Activated CD4-positive, alpha-beta T cell treated with anti-CD3 and anti-CD28 coated beads, Interleukin-2, amount 10 ng/mL, durations not matched to agents 7 days and 5 days (primary cell): Measurements from ENCODE around the gene SEMA6A. TPM values are rescaled to one million over a fixed set of nuclear protein-coding genes. Genes with fewer than 3 reads are reported as not detected.

ENCODE experiments used
- CTCF ChIA-PET: fragments of 350-600 bp; sonication (Branson Sonifier 250); formaldehyde crosslinking; loops from one replicate; lab custom pipeline; 2021; ENCODE audit warnings: antibody characterized with exemption; lab: Charles Lee
- POLR2A ChIA-PET: fragments of 350-600 bp; sonication (Branson Sonifier 250); formaldehyde crosslinking; loops from one replicate; lab custom pipeline; 2021; ENCODE audit warnings: antibody characterized with exemption; lab: Charles Lee
- DNase-seq: peaks from one replicate; pipeline ENCODE4 v3.0.0-alpha.2; 2020
- H3K27ac Mint-ChIP-seq: one replicate; pipeline ENCODE4 v1.8.0; 2021; ENCODE audit warnings: mild to moderate bottlenecking, moderate library complexity, mixed read lengths
- H3K27me3 Mint-ChIP-seq: one replicate; pipeline ENCODE4 v1.8.0; 2021; ENCODE audit warnings: mixed read lengths
- H3K36me3 Mint-ChIP-seq: one replicate; pipeline ENCODE4 v1.8.0; 2021; ENCODE audit warnings: low read depth, mixed read lengths
- H3K4me1 Mint-ChIP-seq: one replicate; pipeline ENCODE4 v1.8.0; 2021; ENCODE audit warnings: mixed read lengths
- H3K4me3 Mint-ChIP-seq: one replicate; pipeline ENCODE4 v1.8.0; 2021; ENCODE audit warnings: mild to moderate bottlenecking, moderate library complexity, mixed read lengths
- H3K9me3 Mint-ChIP-seq: one replicate; pipeline ENCODE4 v1.8.0; 2021; ENCODE audit warnings: mixed read lengths
- total RNA-seq, 2 experiments: library from RNA; stranded (reverse); gene quantifications; one replicate each; pipeline ENCODE4 v1.2.3, GENCODE V29; 2021

Gene SEMA6A
- total RNA-seq, 2 experiments from 2014 or later, result not detected

DNA sequence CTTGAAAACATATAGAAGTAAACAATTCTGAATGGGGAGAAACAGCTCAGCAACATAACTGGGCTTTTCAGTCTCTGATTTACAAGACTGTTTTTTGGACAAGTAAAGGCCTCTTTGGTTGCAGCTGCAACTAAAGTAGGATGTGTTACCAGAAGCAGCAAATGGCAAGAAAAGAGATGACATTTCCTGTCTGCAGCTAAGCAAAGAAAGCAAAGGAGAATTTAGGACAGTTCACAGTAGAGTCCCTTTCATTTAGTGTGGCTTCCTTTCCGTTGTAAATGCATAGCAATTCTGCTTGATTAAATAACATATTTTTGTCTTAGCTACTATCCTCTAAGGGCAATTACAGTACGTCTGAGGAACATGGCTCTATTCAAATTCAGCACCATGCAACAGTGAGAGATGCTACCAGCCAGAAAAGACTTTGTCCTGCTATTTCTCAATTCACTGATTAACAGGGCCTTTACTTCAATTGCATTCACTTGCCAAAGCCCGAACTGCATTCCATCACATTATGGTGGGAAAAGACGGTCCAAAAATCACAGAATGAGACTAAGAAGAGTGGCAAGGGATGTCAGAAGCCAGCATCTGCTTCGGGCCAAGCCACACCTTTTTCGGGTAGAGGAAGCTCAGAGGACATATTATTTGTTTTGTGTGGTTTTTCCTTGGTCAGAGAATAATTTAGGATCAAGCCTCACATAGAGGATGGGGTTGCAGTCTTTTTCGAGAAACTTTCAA lies 107.7 kb downstream of the SEMA6A start:
- DNase-seq, result no peak
- no peaks in the 10 kb centered on the region for H3K27me3 Mint-ChIP-seq
- H3K9me3 Mint-ChIP-seq, result no peaks in the 10 kb centered on the region
- no peak overlapping the region for H3K27ac Mint-ChIP-seq
- no peak overlapping the region for H3K4me3 Mint-ChIP-seq
- ChIA-PET CTCF (no interaction called here), POLR2A (no interaction called here)
- no peaks in the 10 kb centered on the region for H3K36me3 Mint-ChIP-seq
- H3K4me1 Mint-ChIP-seq, result no peaks in the 10 kb centered on the region

- DNase-seq, result no peak
- POLR2A ChIA-PET, result no interaction called here
- CTCF ChIA-PET, result no interaction called here
- no peaks in the 10 kb centered on the region for H3K36me3 Mint-ChIP-seq
- H3K27ac Mint-ChIP-seq, result no peak overlapping the region
- H3K4me1 Mint-ChIP-seq, result no peaks in the 10 kb centered on the region
- no peaks in the 10 kb centered on the region for H3K9me3 Mint-ChIP-seq
- H3K4me3 Mint-ChIP-seq, result no peak overlapping the region
- no peaks in the 10 kb centered on the region for H3K27me3 Mint-ChIP-seq
Observed at GRCh38 chr5:116465411-116465810, 109.2 kb downstream of the SEMA6A start.

- H3K9me3 Mint-ChIP-seq, result no peaks in the 10 kb centered on the region
- no peak overlapping the region for H3K4me3 Mint-ChIP-seq
- no peaks in the 10 kb centered on the region for H3K36me3 Mint-ChIP-seq
- no peaks in the 10 kb centered on the region for H3K27me3 Mint-ChIP-seq
- POLR2A ChIA-PET, result no interaction called here
- CTCF ChIA-PET, result no interaction called here
- DNase-seq, result no peak
- no peaks in the 10 kb centered on the region for H3K4me1 Mint-ChIP-seq
- no peak overlapping the region for H3K27ac Mint-ChIP-seq
Observed at GRCh38 chr5:116464144-116464708, 110.4 kb downstream of the SEMA6A start.

- H3K27ac Mint-ChIP-seq, result no peak overlapping the region
- no peaks in the 10 kb centered on the region for H3K27me3 Mint-ChIP-seq
- ChIA-PET CTCF (no interaction called here), POLR2A (no interaction called here)
- H3K4me3 Mint-ChIP-seq, result no peak overlapping the region
- DNase-seq, result no peak
- H3K4me1 Mint-ChIP-seq, result no peaks in the 10 kb centered on the region
- no peaks in the 10 kb centered on the region for H3K36me3 Mint-ChIP-seq
- no peaks in the 10 kb centered on the region for H3K9me3 Mint-ChIP-seq
Observed at GRCh38 chr5:116462500-116462899, 112.1 kb downstream of the SEMA6A start.

DNA sequence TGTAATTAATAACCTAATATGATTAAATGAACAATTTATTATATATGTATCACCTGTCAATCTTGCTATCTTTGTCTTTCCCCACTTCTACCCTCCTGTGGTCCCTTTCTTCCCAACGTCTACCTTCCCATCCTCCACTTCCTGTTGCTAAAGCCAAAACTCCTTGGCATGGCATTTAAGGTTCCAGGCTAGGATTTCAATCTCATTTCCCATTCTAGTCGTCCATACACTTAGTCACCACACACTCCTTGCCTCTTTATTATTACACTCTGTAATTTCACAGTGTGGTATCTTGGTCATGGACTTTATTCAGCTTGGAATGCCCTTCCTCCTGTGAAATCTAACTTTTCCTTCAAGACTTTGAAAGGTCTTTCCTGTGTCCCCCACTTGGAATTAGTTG lies 115.3 kb downstream of the SEMA6A start:
- Mint-ChIP-seq H3K27me3 (no peaks in the 10 kb centered on the region), H3K4me3 (no peak overlapping the region), H3K36me3 (no peaks in the 10 kb centered on the region), H3K27ac (no peak overlapping the region), H3K9me3 (no peaks in the 10 kb centered on the region), H3K4me1 (peaks cover 4% of the 10 kb centered on the region)
- ChIA-PET POLR2A (no interaction called here), CTCF (no interaction called here)
- DNase-seq, result no peak

DNA sequence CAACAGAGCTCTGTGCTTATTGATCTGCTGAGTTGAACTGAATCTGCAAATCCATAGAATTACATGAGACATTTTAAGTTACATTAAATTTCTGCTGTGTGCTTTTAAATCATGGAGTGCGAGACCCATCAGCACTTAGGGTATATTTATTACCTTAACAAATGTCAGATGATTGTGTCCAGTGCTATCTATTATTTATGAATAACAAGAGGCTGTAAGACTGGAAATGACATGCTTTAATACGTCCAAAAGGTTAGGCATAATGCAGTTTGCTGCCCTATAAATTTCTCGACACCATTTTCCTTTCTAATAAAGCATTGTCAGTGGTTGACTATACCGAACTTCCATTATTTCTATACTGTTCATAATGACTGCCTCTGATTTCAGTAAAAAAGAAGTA lies 117.6 kb downstream of the SEMA6A start:
- H3K27ac Mint-ChIP-seq, result no peak overlapping the region
- CTCF ChIA-PET, result no interaction called here
- H3K4me3 Mint-ChIP-seq, result no peak overlapping the region
- H3K36me3 Mint-ChIP-seq, result no peaks in the 10 kb centered on the region
- H3K4me1 Mint-ChIP-seq, result peaks cover 8% of the 10 kb centered on the region
- H3K9me3 Mint-ChIP-seq, result no peaks in the 10 kb centered on the region
- POLR2A ChIA-PET, result no interaction called here
- no peaks in the 10 kb centered on the region for H3K27me3 Mint-ChIP-seq
- DNase-seq, result no peak

DNA sequence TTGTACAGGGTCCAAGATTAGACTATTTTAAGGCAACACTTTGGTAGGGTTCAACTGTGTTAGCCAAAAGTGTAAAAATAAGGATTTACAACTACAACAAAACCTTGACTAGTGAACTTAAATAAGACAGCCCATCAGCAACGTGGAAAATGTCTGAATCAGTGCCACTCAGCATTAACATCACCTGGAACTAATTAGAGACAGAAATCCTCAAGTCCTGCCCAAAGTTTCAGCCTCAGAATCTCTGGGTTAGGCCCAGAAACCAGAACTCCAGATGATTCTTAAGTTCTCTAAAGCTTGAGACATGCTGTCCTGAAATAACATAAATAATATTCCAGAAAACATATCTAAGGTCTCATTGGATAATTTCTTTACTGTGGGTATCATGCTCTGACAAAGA lies 118.6 kb downstream of the SEMA6A start:
- ChIA-PET CTCF (no interaction called here), POLR2A (no interaction called here)
- no peak for DNase-seq
- no peaks in the 10 kb centered on the region for H3K27me3 Mint-ChIP-seq
- H3K36me3 Mint-ChIP-seq, result no peaks in the 10 kb centered on the region
- H3K4me1 Mint-ChIP-seq, result peaks cover 8% of the 10 kb centered on the region
- H3K27ac Mint-ChIP-seq, result no peak overlapping the region
- H3K4me3 Mint-ChIP-seq, result no peak overlapping the region
- H3K9me3 Mint-ChIP-seq, result no peaks in the 10 kb centered on the region

DNA sequence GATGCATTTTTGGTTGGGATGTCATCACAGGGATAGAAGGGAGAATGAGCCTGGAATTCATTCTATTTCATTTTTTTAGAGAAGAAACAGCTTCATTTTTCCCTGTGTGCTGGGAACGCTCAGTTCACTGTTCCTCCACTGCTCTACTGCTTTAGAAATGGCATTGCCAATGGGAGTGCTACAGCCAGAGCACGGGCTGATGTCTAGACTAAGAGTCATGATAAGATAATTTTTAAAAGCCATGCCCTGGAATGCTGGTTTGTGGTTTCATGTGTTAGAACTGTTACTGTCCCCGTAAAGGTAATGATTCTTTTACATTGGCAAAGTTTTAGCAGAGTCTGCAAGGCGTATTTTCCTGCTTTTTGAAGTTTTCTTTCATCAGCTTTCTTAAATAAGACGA lies 119.6 kb downstream of the SEMA6A start:
- ChIA-PET CTCF (no interaction called here), POLR2A (interaction anchor here (0.6 kb wide), 1 partner anchor 431 kb away, joined by 6 read pairs; no protein-coding TSS in a partner anchor)
- DNase-seq, result no peak
- H3K4me3 Mint-ChIP-seq, result no peak overlapping the region
- no peaks in the 10 kb centered on the region for H3K9me3 Mint-ChIP-seq
- peaks cover 8% of the 10 kb centered on the region for H3K4me1 Mint-ChIP-seq
- H3K36me3 Mint-ChIP-seq, result no peaks in the 10 kb centered on the region
- no peaks in the 10 kb centered on the region for H3K27me3 Mint-ChIP-seq
- H3K27ac Mint-ChIP-seq, result no peak overlapping the region

GRCh38 chr5:116454417-116454927 lies 120.2 kb downstream of the SEMA6A start:
- peaks cover 8% of the 10 kb centered on the region for H3K4me1 Mint-ChIP-seq
- H3K27me3 Mint-ChIP-seq, result no peaks in the 10 kb centered on the region
- H3K4me3 Mint-ChIP-seq, result no peak overlapping the region
- ChIA-PET CTCF (no interaction called here), POLR2A (interaction anchor here (0.6 kb wide), 1 partner anchor 431 kb away, joined by 6 read pairs; no protein-coding TSS in a partner anchor)
- H3K9me3 Mint-ChIP-seq, result no peaks in the 10 kb centered on the region
- no peaks in the 10 kb centered on the region for H3K36me3 Mint-ChIP-seq
- DNase-seq, result no peak
- no peak overlapping the region for H3K27ac Mint-ChIP-seq

GRCh38 chr5:116453988-116454411 lies 120.6 kb downstream of the SEMA6A start:
- Mint-ChIP-seq H3K4me3 (no peak overlapping the region), H3K4me1 (peaks cover 8% of the 10 kb centered on the region), H3K36me3 (no peaks in the 10 kb centered on the region), H3K27me3 (no peaks in the 10 kb centered on the region), H3K27ac (no peak overlapping the region), H3K9me3 (no peaks in the 10 kb centered on the region)
- ChIA-PET POLR2A (no interaction called here), CTCF (no interaction called here)
- DNase-seq, result no peak

- no peaks in the 10 kb centered on the region for H3K27me3 Mint-ChIP-seq
- POLR2A ChIA-PET, result no interaction called here
- H3K4me3 Mint-ChIP-seq, result no peak overlapping the region
- no peak overlapping the region for H3K27ac Mint-ChIP-seq
- H3K9me3 Mint-ChIP-seq, result no peaks in the 10 kb centered on the region
- CTCF ChIA-PET, result no interaction called here
- H3K4me1 Mint-ChIP-seq, result peaks cover 8% of the 10 kb centered on the region
- no peaks in the 10 kb centered on the region for H3K36me3 Mint-ChIP-seq
- DNase-seq, result no peak
Observed at GRCh38 chr5:116452774-116453368, 121.8 kb downstream of the SEMA6A start.

DNA sequence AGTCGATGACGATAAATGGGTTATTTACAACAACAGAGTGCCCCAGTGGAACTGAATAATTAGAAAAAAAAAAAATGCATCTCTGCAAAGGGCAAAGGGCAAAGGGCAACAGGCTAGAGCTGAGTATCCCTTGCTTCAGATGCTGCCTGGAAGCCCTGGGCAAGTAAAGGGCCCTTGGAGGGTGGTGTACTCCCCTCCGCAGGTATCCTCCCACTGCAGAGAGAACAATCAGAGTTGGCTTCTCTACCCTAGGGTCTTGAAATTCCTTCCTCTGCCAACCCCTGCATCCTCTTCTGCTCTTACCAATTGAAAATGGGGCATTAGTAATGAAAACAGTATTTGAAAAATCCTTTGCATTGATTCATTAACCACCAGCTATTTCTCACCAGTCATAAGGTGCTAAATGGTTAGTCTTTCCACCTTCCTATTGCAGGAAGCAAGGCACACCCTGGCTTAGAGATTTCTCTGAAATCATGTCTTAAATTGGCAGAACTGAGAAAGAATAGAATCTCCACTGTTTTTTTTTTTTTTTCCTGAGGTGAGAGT lies 122.6 kb downstream of the SEMA6A start:
- Mint-ChIP-seq H3K36me3 (no peaks in the 10 kb centered on the region), H3K9me3 (no peaks in the 10 kb centered on the region), H3K27ac (no peak overlapping the region), H3K4me1 (peaks cover 8% of the 10 kb centered on the region), H3K27me3 (no peaks in the 10 kb centered on the region), H3K4me3 (no peak overlapping the region)
- ChIA-PET CTCF (interaction anchor here (1.1 kb wide), 1 partner anchor 11 kb away, joined by 5 read pairs; no protein-coding TSS in a partner anchor), POLR2A (no interaction called here)
- DNase-seq, result no peak

- Mint-ChIP-seq H3K4me3 (no peak overlapping the region), H3K36me3 (no peaks in the 10 kb centered on the region), H3K4me1 (peaks cover 8% of the 10 kb centered on the region), H3K27ac (no peak overlapping the region), H3K27me3 (no peaks in the 10 kb centered on the region), H3K9me3 (no peaks in the 10 kb centered on the region)
- ChIA-PET POLR2A (no interaction called here), CTCF (interaction anchor here (0.6 to 1.1 kb wide), 2 partner anchors 11 to 64 kb away, joined by 3 to 5 read pairs; no protein-coding TSS in a partner anchor)
- DNase-seq, result no peak
Observed at GRCh38 chr5:116451066-116451465, 123.6 kb downstream of the SEMA6A start.
